Neutrophil (primary cell): Measurements from ENCODE around the gene ARFGAP3.

Source experiments
- H3K27ac ChIP-seq: fragments of 200-600 bp; sonication (generic); 2 replicates; pipeline ENCODE4 v1.5.1; 2016; ENCODE audit warnings: mild to moderate bottlenecking, moderate library complexity
- H3K27me3 ChIP-seq: fragments of 200-600 bp; sonication (generic); 2 replicates; pipeline ENCODE4 v1.6.0; 2016; ENCODE audit warnings: mild to moderate bottlenecking
- H3K36me3 ChIP-seq: fragments of 200-600 bp; sonication (generic); 2 replicates; pipeline ENCODE4 v1.5.1; 2017
- H3K4me1 ChIP-seq, 2 experiments: fragments of 200-600 bp in 1 of 2; sonication (generic) in 1 of 2; 1 replicate in 1 of 2; 2 replicates in 1 of 2; pipeline versions ENCODE4 v1.5.1 to v1.6.1; 2013 to 2016; ENCODE audit warnings: low read depth in 1 of 2, low read length in 1 of 2, mild to moderate bottlenecking in 1 of 2, moderate library complexity in 1 of 2; ENCODE audit not compliant: control insufficient read depth in 1 of 2, insufficient read depth in 1 of 2
- H3K4me3 ChIP-seq, 2 experiments: fragments of 200-600 bp in 1 of 2; sonication (generic) in 1 of 2; 1 replicate in 1 of 2; 2 replicates in 1 of 2; pipeline ENCODE4 v1.5.1; 2013 to 2016; ENCODE audit warnings: low read depth in 1 of 2, low read length in 1 of 2, mild to moderate bottlenecking in 1 of 2, moderate library complexity in 1 of 2
- H3K9me3 ChIP-seq: fragments of 200-600 bp; sonication (generic); 2 replicates; pipeline ENCODE4 v1.5.1; 2016
- CTCF ChIP-seq: fragments of 200-600 bp; sonication (generic); IDR thresholded peaks from 2 replicates; pipeline ENCODE4 v1.5.1; 2016; ENCODE audit warnings: antibody characterized with exemption

The ARFGAP3 gene

GRCh38 chr22:42799461-42800405, 57.3 kb downstream of the ARFGAP3 start:
- Histone ChIP-seq H3K9me3 (no peaks in the 10 kb centered on the region), H3K4me1 (peaks cover 51 to 62% of the 10 kb centered on the region in 2 experiments), H3K4me3 (no peak overlapping the region), H3K27ac (no peak overlapping the region), H3K36me3 (peaks cover 36% of the 10 kb centered on the region), H3K27me3 (no peaks in the 10 kb centered on the region)
- TF ChIP-seq CTCF: no peak

- H3K27me3 ChIP-seq: no peaks in the 10 kb centered on the region
These were observed 58.0 kb downstream of the ARFGAP3 start for GRCh38 chr22:42799061-42799460.

DNA sequence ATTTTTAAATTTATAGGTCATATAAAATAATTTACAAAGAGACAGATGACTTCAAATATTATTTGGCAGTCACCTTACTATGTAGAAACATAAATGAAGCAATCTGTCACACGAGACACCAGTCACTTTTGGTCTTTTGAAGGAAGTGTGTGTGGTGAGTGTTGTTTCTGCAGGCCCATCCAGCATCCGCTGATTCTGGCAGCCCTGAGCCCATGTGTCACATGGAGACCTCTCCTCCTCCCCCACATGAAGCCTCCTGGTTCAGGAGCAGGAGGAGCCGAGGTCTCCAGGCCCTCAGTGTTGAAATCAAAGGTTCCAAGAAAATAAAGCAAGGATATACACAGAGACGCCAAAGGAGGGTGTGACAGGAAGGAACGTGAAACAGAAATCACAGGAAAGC, 60.1 kb downstream of the ARFGAP3 start:
- Histone ChIP-seq H3K4me3 (no peak overlapping the region), H3K4me1 (peaks cover 31 to 40% of the 10 kb centered on the region in 2 experiments), H3K27me3 (no peaks in the 10 kb centered on the region), H3K27ac (peak overlapping the region; percentile 78), H3K36me3 (peaks cover 37% of the 10 kb centered on the region), H3K9me3 (no peaks in the 10 kb centered on the region)
- no peak for TF ChIP-seq CTCF

More at GRCh38 chr22:42799061-42799460, 58.0 kb downstream of the ARFGAP3 start:
- no peak for TF ChIP-seq CTCF
- peaks cover 44 to 56% of the 10 kb centered on the region in 2 experiments for H3K4me1 ChIP-seq
- H3K36me3 ChIP-seq: peaks cover 37% of the 10 kb centered on the region
- no peak overlapping the region for H3K27ac ChIP-seq
- H3K9me3 ChIP-seq: no peaks in the 10 kb centered on the region
- H3K4me3 ChIP-seq: no peak overlapping the region

DNA sequence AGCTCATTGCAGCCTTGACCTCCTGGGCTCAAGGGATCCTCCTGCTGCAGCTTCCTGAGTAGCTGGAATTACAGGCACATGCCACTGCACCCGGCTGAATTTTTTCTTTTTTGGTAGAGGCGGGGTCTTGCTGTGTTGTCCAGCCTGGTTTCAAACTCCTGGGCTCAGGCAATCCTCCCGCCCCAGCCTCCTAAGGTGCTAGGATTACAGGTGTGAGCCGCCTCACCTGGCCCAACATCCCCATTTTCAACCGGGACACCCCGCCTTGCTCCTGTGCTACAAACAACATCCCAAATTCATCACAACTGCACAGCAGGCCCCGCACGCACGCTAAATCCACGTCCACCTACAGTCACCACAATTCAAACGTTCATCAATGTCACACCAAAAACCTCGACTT, 61.0 kb downstream of the ARFGAP3 start:
- Histone ChIP-seq H3K27ac (peak overlapping the region; percentile 78), H3K9me3 (no peaks in the 10 kb centered on the region), H3K4me3 (no peak overlapping the region), H3K4me1 (peaks cover 28 to 32% of the 10 kb centered on the region in 2 experiments), H3K27me3 (no peaks in the 10 kb centered on the region), H3K36me3 (peaks cover 29% of the 10 kb centered on the region)
- TF ChIP-seq CTCF: no peak

- no peak overlapping the region for H3K4me3 ChIP-seq
- H3K36me3 ChIP-seq: peaks cover 22% of the 10 kb centered on the region
- H3K27ac ChIP-seq: no peak overlapping the region
- H3K27me3 ChIP-seq: no peaks in the 10 kb centered on the region
- H3K4me1 ChIP-seq: peaks cover 21 to 25% of the 10 kb centered on the region in 2 experiments
- H3K9me3 ChIP-seq: no peaks in the 10 kb centered on the region
- no peak for TF ChIP-seq CTCF
These were observed 62.2 kb downstream of the ARFGAP3 start for GRCh38 chr22:42794551-42795510.
